ENCODE results near the gene GAS5. TPM values are rescaled to one million over a fixed set of nuclear protein-coding genes. Genes with fewer than 3 reads are reported as not detected.

GAS5 gene
- total and polyA plus RNA-seq, 9 of the 15 experiments (the other 6 are each of a cell fraction or from before 2014, with no cell fraction given), result 565 to 1,860 (median 1,006) TPM

DNA sequence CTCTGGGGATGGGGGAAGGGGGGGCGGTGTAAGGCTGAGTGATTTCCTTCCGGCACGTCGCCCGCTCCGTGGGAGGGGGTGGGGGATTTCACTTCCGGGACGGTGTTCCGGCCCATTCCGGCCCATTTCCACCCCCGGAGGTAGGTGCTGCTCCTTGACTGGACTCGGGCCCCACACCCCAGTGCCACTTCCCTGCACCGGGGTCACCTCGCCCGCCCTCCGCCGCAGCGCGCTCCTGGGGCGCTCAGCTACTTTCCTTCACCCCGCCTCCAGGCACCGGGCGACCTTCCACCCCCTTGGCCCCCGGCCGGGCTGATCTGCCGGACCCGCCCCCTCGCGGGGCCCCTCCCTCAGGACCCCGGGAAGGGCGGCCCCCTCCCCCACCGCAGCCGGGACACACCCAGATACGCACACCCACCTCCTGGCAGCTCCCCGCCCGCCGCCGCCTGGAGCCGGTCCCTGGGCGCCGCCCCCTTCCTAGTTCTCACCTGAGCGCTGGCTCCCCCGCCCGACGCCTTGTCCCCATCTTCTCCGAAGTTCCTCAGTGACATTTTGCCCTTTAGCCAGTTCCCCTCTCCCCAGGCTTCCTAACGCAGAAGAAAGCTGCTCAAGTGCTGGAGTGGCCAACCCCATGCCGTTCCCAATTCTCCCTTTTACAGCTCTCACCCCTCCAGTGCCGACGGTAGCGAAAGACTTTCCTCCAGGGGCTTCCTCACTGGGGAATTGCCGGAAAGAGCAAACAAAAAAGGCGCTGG lies 654 bp upstream of the GAS5 start, which contains the start of gene ZBTB37 (continued):
- TF ChIP-seq MGA (IDR thresholded peaks at IDR 0.05) (no peak), KDM5B (IDR thresholded peaks at IDR 0.05; ENCODE audit: insufficient replicate concordance, low read depth, low read length) (no peak), GTF2F1 (IDR thresholded peaks at IDR 0.05; ENCODE audit: low read depth, low read length) (no peak), MECOM (CRISPR knock-in tag; IDR thresholded peaks at IDR 0.05) (0 out of 2 replicates have a peak, but pooled peaks have one; percentile 37), SP2 (IDR thresholded peaks at IDR 0.05; ENCODE audit: extremely low read depth, low read depth, low read length, poor library complexity, severe bottlenecking) (no peak), TOE1 (IDR thresholded peaks at IDR 0.05; ENCODE audit: borderline replicate concordance) (0 out of 2 replicates have a peak, but pooled peaks have one; percentile 71), TOE1 (CRISPR knock-in tag; IDR thresholded peaks at IDR 0.05; ENCODE audit: borderline replicate concordance, low read depth) (no peak), STAT5A (IDR thresholded peaks at IDR 0.05; ENCODE audit: borderline replicate concordance, low read length) (no peak; the same call in 1 of the 2 replicates), TSC22D4 (tag; IDR thresholded peaks at IDR 0.05) (no peak), SMAD1 (IDR thresholded peaks at IDR 0.05; ENCODE audit: low read depth, low read length, partially characterized antibody) (no peak), U2AF2 (optimal IDR thresholded peaks at IDR 0.05; ENCODE audit: low read depth, low read length) (no peak)
- TF ChIP-seq, protein P1, sequence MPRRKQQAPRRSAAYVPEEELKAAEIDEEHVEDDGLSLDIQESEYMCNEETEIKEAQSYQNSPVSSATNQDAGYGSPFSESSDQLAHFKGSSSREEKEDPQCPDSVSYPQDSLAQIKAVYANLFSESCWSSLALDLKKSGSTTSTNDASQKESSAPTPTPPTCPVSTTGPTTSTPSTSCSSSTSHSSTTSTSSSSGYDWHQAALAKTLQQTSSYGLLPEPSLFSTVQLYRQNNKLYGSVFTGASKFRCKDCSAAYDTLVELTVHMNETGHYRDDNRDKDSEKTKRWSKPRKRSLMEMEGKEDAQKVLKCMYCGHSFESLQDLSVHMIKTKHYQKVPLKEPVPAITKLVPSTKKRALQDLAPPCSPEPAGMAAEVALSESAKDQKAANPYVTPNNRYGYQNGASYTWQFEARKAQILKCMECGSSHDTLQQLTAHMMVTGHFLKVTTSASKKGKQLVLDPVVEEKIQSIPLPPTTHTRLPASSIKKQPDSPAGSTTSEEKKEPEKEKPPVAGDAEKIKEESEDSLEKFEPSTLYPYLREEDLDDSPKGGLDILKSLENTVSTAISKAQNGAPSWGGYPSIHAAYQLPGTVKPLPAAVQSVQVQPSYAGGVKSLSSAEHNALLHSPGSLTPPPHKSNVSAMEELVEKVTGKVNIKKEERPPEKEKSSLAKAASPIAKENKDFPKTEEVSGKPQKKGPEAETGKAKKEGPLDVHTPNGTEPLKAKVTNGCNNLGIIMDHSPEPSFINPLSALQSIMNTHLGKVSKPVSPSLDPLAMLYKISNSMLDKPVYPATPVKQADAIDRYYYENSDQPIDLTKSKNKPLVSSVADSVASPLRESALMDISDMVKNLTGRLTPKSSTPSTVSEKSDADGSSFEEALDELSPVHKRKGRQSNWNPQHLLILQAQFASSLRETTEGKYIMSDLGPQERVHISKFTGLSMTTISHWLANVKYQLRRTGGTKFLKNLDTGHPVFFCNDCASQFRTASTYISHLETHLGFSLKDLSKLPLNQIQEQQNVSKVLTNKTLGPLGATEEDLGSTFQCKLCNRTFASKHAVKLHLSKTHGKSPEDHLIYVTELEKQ (CRISPR knock-in tag; IDR thresholded peaks at IDR 0.05), result no peak
